Neural crest cell (in vitro differentiated cells): ENCODE data around the gene TRABD. TPM values are rescaled to one million over a fixed set of nuclear protein-coding genes. Genes with fewer than 3 reads are reported as not detected.

ENCODE experiments used
- DNase-seq: peaks from one replicate; pipeline ENCODE4 v3.0.0; 2021; ENCODE audit warnings: low read depth, mixed read lengths, low spot score
- H3K27ac Mint-ChIP-seq: one replicate; pipeline ENCODE4 v1.8.0; 2021; ENCODE audit warnings: mild to moderate bottlenecking, mixed read lengths; ENCODE audit not compliant: unreplicated experiment
- H3K27me3 Mint-ChIP-seq: 2 replicates; pipeline ENCODE4 v1.8.0; 2021; ENCODE audit warnings: low read depth, mild to moderate bottlenecking, mixed read lengths
- H3K36me3 Mint-ChIP-seq: 2 replicates; pipeline ENCODE4 v1.8.0; 2021; ENCODE audit warnings: low read depth, mild to moderate bottlenecking, mixed read lengths
- H3K4me1 Mint-ChIP-seq: 2 replicates; pipeline ENCODE4 v1.8.0; 2021; ENCODE audit warnings: mixed read lengths
- H3K4me3 Mint-ChIP-seq: one replicate; pipeline ENCODE4 v1.8.0; 2021; ENCODE audit warnings: mild to moderate bottlenecking, mixed read lengths
- H3K9me3 Mint-ChIP-seq: 2 replicates; pipeline ENCODE4 v1.8.0; 2021; ENCODE audit warnings: mixed read lengths
- total RNA-seq: library from RNA; stranded (reverse); gene quantifications from 2 replicates; pipeline ENCODE4 v1.2.1, GENCODE V29; 2021
- TF ChIP-seq, protein P1 (sequence below): fragments of 200-600 bp; sonication (generic); conservative IDR thresholded peaks from 2 replicates; pipeline ENCODE4 v1.5.0; 2021; ENCODE audit warnings: antibody characterized with exemption, mild to moderate bottlenecking

Gene TRABD
- total RNA-seq, 1 donor from 2014 or later: 45.7 TPM

DNA sequence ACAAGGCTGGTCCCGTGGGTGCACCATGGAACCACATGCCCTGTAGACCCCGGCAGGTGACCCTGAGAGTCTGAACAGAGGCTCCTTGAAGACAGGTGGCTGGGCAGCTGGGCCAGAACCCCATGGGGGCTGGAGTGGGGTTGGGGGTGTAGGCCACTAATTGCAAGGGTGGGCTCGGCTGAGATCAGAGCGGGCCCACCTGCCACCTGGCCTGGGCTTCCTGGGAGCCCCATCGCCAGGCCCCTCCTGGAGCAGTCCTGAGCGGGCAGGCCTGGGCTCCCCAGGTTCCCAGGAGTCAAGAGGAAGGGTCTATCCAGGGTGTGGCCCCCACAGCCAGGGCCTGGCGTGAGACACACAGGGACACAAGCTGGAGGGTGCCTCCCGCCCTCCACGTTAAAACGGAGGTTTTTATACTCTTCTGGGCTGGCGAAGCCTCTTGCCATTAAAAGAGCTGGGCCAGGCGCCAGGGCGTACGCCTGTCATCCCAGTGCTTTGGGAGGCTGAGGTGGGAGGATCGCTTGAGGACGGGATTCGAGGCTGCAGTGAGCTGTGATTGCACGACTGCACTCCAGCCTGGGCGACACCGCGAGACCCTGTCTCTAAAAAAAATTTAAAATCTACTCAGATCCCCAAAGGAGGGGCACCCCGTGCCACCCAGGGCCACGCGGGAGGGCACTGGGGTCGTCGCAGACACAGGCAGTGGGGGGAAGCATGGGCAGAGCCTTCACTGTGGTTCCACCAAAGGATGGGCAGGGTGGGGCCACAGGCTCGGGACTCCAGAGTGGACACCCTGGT is 4.8 kb upstream of the TRABD start:
- Mint-ChIP-seq H3K27ac (no peak overlapping the region), H3K4me3 (peak overlapping the region; percentile 34), H3K4me1 (peaks cover 7% of the 10 kb centered on the region), H3K36me3 (no peaks in the 10 kb centered on the region), H3K27me3 (no peaks in the 10 kb centered on the region), H3K9me3 (no peaks in the 10 kb centered on the region)
- TF ChIP-seq, protein P1, sequence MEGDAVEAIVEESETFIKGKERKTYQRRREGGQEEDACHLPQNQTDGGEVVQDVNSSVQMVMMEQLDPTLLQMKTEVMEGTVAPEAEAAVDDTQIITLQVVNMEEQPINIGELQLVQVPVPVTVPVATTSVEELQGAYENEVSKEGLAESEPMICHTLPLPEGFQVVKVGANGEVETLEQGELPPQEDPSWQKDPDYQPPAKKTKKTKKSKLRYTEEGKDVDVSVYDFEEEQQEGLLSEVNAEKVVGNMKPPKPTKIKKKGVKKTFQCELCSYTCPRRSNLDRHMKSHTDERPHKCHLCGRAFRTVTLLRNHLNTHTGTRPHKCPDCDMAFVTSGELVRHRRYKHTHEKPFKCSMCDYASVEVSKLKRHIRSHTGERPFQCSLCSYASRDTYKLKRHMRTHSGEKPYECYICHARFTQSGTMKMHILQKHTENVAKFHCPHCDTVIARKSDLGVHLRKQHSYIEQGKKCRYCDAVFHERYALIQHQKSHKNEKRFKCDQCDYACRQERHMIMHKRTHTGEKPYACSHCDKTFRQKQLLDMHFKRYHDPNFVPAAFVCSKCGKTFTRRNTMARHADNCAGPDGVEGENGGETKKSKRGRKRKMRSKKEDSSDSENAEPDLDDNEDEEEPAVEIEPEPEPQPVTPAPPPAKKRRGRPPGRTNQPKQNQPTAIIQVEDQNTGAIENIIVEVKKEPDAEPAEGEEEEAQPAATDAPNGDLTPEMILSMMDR: no peak
- DNase-seq: no peak

DNA sequence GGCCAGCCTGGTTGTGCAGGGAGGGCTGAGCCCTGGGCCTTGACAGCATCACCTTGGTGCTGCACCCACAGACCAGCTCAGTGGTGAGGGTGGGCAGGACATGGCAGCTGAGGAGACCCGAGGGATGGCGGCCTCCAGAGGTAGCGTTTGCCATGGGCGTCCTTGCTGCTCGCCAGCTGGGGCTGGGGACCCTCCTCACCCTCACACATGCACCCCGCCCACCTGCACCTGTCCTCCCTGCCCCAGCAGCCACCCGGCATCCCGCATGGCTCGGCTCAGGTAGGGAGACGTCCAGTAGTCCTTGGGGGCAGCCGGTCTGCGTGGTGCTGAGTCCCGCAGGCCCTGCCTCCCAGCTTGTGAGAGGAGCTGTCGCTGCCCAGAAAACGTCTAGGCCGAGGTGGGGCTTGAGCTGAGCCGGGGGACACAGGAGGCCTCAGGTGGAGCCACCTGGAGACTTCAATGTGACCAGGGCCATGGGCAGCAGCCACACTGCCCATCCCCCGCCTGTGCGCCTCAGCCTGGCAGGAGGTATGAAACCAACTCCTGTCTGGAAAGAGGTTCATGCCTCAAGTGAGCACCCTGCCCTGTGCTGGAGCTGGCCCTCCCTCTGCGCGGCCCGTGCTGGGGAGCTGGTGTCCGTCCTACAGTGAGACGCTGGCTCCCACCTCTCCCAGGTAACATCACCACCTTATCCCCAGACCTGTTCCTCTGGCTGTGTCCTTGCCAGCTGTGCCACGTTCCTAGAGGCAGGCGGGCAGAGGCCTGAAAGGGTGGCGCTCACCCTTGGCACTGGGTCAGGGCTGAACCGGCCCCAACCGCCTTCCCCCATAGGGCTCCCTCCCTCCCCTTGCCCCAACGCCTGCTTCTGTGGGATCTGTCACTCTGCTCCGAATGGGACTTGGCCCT is 3.3 kb upstream of the TRABD start:
- TF ChIP-seq, protein P1: no peak
- Mint-ChIP-seq H3K4me3 (no peak overlapping the region), H3K27me3 (no peaks in the 10 kb centered on the region), H3K36me3 (no peaks in the 10 kb centered on the region), H3K4me1 (peaks cover 11% of the 10 kb centered on the region), H3K27ac (no peak overlapping the region), H3K9me3 (no peaks in the 10 kb centered on the region)
- no peak for DNase-seq

DNA sequence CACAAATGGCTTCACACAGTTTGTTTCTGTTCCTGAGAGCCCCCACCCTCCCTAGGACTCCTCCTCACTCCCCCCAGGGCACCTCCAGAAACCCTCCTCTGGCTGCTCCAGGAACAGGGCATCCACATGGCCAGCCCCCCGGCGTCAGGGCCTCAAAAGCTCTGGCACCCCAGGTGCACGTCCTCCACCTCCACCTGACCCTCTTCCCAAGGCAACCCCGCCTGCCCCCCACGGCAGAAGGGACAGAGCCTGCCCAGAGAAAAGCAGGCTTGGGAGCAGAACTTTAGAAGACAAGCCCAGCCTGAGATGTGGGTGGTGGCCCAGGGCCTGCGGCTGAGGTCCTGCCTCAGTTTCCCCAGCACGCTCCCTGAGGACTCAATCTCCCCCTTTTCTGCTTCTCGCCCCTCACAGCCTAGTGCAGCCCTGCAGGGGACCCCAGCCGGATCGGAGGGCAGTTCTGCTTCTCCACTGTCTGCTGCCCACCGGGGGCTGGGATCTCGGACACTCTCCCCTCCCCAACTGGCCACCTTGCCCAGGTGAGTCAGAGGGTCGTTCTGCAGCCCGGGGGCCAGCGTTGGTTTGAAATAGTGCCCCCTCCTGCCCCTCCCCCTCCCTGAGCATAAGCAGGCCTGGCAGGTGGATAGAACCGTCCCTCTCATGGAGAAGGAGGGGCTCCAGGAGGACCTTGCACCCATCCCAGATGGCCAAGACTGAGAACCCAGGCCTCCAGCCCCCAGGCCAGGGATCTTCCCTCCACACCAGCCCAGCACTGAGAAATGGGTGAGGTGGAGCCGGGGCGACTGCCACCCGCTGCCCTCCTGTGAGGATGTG is 2.4 kb upstream of the TRABD start:
- TF ChIP-seq, protein P1: no peak
- Mint-ChIP-seq H3K27me3 (no peaks in the 10 kb centered on the region), H3K9me3 (no peaks in the 10 kb centered on the region), H3K36me3 (no peaks in the 10 kb centered on the region), H3K4me3 (peak overlapping the region; percentile 74), H3K27ac (no peak overlapping the region), H3K4me1 (peaks cover 11% of the 10 kb centered on the region)
- no peak for DNase-seq

DNA sequence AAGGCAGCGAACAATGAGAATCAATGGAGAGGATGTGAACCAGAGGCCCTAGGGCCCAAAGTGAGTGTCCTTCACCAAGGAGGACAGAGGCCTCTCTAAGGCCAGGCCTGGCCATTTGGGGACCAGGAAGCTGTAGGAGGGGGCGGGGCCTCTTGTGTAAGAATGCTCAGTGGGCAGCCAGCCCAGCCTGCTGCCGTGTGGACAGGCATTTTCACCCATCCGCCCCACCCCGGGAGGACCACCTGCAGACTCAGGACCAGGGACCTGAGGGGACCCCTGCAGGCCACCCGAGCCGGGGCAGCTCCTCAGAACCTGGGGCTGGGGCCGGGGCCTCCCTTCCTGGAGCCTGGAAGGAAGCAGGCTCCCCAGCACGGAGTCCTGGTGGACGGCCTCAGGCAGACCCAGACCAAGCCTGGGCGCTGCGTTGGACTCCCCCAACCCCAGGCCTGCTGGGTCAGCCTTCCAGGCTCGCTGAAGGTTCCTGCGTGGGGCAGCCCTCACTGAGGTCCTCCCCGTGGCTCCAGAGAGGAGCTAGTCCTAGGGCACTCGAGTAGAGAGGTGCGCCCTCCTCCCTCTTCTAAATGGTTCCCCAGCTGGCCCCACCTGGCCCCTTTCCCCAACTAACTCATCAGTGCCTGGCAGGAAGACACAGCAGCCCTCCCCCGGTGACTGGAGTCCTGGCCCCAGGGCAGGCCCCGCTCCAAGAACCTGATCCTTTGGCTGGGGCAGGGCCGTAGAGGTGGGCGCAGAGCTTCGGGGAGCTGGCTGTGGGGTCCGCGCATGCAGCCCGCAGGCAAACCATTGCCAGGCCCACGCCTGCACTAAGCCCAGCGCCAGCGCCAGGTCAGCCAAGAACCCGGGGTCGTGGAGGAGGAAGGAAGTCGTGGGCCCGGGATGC is 1.5 kb upstream of the TRABD start:
- Mint-ChIP-seq H3K9me3 (no peaks in the 10 kb centered on the region), H3K27me3 (no peaks in the 10 kb centered on the region), H3K27ac (no peak overlapping the region), H3K4me1 (peaks cover 11% of the 10 kb centered on the region), H3K36me3 (no peaks in the 10 kb centered on the region), H3K4me3 (peak overlapping the region; percentile 74)
- TF ChIP-seq, protein P1: no peak
- DNase-seq: no peak
